HG02840 (cell line): ENCODE results near the gene KDM5A.
"Not testable (repeated sequence)": the region's sequence is repeated elsewhere in the genome, so short reads cannot be mapped to it uniquely, and the experiment has no call there.

ENCODE experiments used
- ATAC-seq: cut with Tn5 transposase; IDR thresholded peaks from one replicate; pipeline ENCODE4 v1.9.1; 2021; ENCODE audit warnings: mild to moderate bottlenecking, moderate library complexity, moderate number of reproducible peaks; ENCODE audit not compliant: unreplicated experiment, low FRiP score

The KDM5A gene

GRCh38 chr12:334125-334524 lies 55.0 kb downstream of the KDM5A start:
- no peak for ATAC-seq

DNA sequence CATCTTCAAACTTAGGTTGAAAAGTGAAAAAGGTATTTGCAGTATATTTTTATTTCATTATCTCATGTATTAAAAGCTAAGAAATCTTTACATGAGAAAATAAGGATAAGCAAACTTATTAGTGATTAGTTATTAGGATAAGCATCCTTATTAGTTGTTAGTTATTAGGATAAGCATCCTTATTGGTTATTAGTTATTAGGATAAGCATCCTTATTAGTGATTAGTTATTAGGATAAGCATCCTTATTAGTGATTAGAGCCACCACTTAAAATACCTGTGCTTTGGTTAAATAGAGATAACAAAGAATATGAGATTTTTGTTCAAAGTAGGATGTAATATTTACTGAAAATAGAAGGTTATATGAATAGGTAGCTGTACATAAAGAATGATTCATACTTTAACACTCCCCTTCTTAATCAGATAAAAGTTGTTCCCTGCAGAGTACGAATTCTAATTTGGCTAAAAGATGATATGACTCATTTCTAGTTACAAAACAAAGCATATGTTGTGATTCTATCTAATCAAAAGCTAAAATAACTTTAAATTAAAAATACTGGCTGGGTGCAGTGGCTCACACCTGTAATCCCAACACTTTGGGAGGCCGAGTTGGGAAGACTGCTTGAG lies 56.4 kb downstream of the KDM5A start:
- ATAC-seq = no peak

DNA sequence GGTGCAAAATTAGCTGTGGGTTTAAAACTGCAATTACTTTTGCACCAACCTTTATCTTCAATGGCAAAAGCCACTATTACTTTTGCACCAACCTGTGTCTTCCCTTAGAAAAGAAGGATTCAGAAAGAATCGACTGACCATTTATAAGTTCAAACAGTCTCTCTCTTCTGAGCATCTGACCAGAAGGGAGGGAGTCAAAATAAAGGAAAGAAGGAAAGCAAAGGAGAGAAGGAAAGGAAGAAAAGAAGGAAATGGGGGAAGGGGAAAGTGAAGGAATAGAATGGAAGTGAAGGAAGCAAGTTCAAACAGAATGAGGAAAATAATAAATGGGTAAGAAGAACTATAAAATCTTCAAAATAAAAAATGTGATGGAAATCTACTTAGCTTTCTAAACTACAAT lies 57.8 kb downstream of the KDM5A start:
- no peak for ATAC-seq

DNA sequence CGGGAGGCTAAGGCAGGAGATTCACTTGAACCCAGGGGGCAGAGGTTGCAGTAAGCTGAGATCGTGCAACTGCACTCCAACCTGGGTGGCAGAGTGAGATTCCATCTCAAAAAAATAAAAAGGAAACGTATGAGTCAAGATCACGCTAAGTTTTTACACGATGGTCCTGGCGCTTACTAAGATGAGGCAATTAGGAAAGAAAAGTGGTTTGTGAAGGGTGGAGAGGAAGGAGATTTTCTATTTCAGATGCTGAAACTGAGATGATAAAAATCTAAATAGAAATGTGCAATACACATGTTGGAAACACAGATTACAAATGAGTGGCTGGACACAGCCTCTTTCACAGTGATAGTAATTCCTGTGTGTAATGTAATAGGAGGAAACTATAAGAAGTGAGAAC lies 63.2 kb downstream of the KDM5A start:
- ATAC-seq = no peak

DNA sequence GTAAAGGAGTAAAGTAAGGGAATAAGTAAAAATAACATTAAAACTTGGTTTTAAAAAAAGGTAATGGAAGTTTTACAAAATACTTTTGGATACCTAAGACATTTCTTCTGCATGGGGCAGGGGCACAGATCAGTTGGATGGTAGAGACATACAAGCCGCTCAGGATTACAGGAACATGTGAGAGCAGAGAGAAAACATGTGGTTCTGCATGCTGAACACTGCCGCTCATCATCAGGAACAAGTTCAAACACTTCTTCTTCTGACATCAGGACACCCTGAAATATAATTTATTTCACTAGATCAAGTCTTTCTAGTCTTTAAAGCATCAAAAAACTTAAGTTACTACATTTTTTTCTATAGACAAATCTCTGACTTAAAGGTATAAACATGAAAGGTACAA lies 65.6 kb downstream of the KDM5A start:
- ATAC-seq = no peak

DNA sequence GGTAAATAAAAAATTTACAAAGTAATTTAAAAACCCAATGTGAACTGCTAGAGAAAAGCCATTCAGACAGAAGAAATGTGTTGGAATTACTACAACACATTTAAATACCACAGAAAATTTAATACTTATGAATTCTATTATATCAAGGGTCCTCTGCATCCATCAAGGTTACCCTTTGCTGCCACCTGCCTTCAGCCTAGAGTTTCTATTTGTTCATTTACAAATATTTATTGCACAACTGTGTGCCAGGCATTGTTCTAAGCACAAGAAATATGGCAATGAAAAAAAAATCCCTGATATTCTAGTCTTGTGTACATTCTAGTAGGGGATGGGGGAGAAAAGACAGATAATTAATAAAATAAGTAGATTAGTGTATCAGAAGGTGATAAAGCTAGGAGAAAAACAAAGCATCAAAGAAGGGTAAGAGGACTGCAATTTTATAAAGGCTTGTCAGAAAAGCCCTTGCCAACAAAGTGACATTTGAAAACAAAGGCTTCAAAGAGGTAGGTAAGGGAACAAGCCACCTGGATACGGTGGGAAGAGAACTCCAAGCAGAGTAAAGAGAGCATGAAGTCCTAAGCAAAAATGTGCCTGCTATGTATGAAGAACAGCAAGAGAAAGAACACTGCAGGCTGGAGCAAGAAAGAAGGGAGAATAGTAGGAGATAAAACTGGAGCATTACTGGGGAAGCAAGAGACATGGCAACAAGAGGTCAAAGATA lies 67.4 kb downstream of the KDM5A start:
- no peak for ATAC-seq

DNA sequence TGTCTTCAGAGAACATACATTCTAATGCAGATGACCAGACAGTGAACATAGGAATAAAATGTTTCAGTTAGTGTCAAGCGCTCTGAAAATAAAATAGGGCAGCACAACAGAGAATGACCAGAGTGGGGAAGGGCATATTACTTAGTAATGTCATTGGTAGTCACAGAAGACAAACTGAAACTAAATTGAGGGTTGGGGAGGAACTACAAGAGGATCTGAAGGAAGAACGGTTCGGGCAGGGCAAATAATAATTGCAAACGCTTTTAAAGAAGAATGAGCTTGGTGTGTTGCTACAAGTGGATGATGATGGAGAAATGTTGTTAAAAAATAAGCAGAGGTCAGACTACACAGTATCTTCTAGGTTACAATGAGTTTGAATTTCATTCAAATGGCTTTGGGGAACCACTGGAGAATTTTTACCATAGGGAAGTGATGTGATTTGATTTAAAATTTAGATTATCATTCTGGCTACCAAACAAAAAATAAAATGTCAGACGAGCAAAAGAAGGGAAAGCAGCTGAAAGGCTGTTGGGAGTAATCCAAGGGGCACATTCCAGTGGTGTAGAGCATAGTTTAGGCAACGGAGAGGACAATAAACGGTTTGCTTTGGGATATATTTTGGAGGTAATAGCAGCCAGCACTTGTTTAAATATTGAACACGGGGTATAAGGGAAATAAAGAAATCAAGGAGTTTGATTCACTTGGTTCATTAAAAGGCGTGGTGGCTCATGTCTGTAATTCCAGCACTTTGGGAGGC lies 70.2 kb downstream of the KDM5A start:
- ATAC-seq = no peak

- no peak for ATAC-seq
Observed at GRCh38 chr12:308511-308910, 80.6 kb downstream of the KDM5A start.

GRCh38 chr12:307406-307805 lies 81.7 kb downstream of the KDM5A start:
- no peak for ATAC-seq

DNA sequence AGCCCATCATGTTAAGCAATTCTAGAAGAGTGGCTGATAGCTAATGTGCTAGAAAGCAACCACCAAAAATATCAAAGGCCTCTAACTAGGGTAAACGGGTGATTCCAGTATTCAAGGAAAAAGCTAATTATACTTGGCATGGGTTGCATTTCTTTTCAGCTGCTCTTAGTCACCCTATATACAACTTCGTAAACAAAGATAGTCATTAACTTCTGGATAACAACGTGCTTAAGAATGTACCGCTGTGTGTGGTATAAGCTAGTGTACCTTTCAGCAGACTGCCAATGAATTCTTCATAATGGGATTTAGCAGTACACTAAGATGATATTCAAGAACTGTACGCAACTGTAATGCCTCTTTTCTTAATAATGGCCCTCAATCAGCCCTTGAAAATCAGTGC lies 84.3 kb downstream of the KDM5A start:
- no peak for ATAC-seq

DNA sequence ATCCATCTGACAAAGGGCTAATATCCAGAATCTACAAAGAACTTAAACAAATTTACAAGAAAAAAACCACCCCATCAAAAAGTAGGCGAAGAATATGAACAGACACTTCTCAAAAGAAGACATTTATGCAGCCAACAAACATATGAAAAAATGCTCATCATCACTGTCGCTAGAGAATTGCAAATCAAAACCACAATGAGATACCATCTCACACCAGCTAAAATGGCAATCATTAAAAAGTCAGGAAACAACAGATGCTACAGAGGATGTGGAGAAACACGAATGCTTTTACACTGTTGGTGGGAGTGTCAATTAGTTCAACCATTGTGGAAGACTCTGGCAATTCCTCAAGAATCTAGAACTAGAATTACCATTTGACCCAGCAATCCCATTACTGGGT lies 86.4 kb downstream of the KDM5A start:
- ATAC-seq = not testable (repeated sequence)

- ATAC-seq = not testable (repeated sequence)
Observed at GRCh38 chr12:300166-300565, 89.0 kb downstream of the KDM5A start.

DNA sequence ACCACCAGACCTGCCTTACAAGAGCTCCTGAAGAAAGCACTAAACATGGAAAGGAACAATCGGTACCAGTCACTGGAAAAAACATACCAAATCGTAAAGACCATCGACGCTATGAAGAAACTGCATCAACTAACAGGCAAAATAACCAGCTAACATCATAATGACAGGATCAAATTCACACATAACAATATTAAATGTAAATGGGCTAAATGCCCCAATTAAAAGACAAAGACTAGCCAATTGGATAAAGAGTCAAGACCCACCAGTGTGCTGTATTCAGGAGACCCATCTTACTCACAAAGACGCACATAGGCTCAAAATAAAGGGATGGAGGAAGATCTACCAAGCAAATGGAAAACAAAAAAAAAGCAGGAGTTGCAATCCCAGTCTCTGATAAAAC lies 89.6 kb downstream of the KDM5A start:
- not testable (repeated sequence) for ATAC-seq

- ATAC-seq = not testable (repeated sequence)
Observed at GRCh38 chr12:298059-298458, 91.1 kb downstream of the KDM5A start.

GRCh38 chr12:295132-295531 lies 94.0 kb downstream of the KDM5A start:
- ATAC-seq = no peak

DNA sequence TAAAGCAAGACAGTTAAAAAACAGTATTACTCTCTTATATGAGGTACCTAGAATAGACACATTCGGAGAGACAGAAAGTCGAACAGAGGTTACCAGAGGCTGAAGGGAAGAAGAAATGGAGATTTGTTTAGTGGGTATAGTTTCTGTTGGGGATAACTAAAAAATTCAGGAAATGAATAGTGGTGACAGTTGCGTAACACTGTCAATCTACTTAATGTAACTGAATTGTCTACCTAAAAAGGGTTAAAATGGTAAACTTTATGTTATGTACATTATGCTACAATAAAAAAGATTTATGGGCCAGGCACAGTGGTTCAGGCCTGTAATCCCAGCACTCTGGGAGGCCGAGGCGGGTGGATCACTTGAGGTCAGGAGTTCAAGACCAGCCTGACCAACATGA lies 95.9 kb downstream of the KDM5A start:
- no peak for ATAC-seq

- no peak for ATAC-seq
Observed at GRCh38 chr12:292186-292585, 96.9 kb downstream of the KDM5A start.

DNA sequence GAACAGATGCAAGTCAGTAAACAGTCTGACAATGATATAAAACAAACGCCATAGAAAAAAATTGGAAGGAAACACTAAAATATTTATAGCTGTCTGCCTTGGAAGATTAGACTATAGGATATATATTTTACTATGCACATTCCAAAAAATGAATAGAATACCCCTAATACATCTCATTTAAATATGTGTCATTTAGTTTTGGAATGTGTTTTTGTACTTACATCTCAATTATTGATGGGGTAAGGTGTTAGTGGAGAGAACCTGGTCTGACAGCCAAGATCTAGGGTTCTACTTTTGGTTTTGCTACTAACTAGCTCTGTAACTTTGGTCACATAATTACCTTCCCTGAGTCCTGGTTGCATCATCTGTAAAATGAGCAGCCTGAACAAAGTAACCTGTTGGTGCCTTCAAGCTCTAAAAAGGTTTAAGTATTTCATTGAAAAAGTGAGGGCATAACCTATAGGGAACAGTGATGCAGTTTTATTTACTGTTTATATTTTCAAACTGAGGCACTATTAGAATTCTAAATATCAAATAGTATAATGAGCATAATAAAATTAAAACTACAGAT lies 97.9 kb downstream of the KDM5A start:
- no peak for ATAC-seq

DNA sequence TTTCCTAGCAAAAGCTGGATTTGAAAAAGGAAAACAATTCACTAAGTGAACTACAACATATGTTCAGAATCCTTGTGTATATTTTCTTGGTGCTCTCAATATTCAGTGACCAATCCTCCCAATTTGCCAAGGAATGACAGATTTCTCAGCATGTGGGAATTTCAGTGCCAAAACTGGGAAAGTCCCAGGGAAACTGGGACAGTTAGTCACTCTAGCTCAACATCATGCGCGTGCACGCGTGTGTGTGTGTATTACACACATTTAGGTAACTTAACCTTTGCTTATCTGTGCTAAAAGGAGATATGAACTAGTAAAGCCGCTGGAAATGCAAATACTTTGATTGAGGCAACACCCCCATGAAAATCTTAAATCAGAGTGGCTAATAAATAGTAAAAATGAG lies 100.4 kb downstream of the KDM5A start:
- ATAC-seq = no peak

DNA sequence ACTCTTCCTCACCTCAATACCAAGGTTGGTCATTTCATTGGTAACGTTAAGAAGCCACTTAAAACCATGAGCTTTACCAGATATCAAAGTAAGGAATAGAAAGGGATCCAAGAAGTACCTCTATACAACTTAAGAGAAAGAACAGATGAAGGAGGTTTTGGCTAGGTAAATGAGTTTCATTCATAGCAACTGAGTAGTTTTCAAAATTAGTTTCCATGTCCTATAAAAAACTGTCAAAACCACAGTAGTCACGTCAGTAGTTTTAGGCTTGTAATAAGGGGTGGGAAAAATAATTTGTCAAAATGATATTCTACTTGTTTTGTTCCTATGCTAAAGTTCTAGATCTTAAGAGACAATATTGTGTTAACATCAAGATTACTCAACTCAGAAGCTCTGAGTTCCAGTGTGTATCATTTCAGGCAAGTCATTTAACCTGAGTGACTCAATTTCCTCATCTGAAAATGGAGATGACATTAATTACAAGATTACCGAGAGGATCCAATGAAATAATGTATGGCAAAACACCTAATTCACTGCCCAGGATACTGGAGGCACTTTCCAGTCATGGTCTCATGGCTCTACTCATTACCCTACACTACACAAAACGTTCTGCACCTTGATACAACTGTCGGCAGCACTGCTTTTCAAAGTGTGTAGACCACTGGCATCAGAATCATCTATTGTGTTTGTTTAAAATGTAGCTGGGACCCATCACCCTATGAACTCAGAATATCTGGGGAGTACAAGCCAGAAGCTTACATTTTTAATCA lies 102.4 kb downstream of the KDM5A start:
- no peak for ATAC-seq

GRCh38 chr12:278046-278445 lies 111.1 kb downstream of the KDM5A start:
- ATAC-seq = no peak
